ENCODE measurements around the gene SLC9A9. TPM values are rescaled to one million over a fixed set of nuclear protein-coding genes. Genes with fewer than 3 reads are reported as not detected.

The SLC9A9 gene
- total and polyA plus RNA-seq, 8 donors = 0.58 to 29.7 (median 14.0) TPM

- Histone ChIP-seq H3K27ac (no peak overlapping the region), H3K27me3 (no peaks in the 10 kb centered on the region), H3K9me3 (no peaks in the 10 kb centered on the region), H3K4me3 (no peak overlapping the region), H3K36me3 (no peaks in the 10 kb centered on the region), H3K4me1 (no peaks in the 10 kb centered on the region)
- intact Hi-C loops (cut with DNase I; ENCODE audit: low total_unique reads) = no loop called here
- DNase-seq = no peak
- TF ChIP-seq POLR2A (IDR thresholded peaks at IDR 0.05) (no peak), POLR2AphosphoS5 (IDR thresholded peaks at IDR 0.05) (no peak), CTCF (IDR thresholded peaks at IDR 0.05) (no peak), EP300 (IDR thresholded peaks at IDR 0.05) (no peak)
- 75 to 83% (median 78%) methylated on average over 2 of the region's 2 CpGs for WGBS, 5 donors
These were observed 433.6 kb downstream of the SLC9A9 start for GRCh38 chr3:143414571-143415253.

- Histone ChIP-seq H3K9me3 (no peaks in the 10 kb centered on the region), H3K27me3 (no peaks in the 10 kb centered on the region), H3K4me1 (no peaks in the 10 kb centered on the region), H3K4me3 (no peak overlapping the region), H3K27ac (no peak overlapping the region), H3K36me3 (no peaks in the 10 kb centered on the region)
- 51 to 83% (median 78%) methylated on average over 4 of the region's 4 CpGs for WGBS, 5 donors
- no peak for DNase-seq
- intact Hi-C loops (cut with DNase I; ENCODE audit: low total_unique reads) = no loop called here
- TF ChIP-seq POLR2AphosphoS5 (IDR thresholded peaks at IDR 0.05) (no peak), POLR2A (IDR thresholded peaks at IDR 0.05) (no peak), CTCF (IDR thresholded peaks at IDR 0.05) (no peak), EP300 (IDR thresholded peaks at IDR 0.05) (no peak)
These were observed 434.9 kb downstream of the SLC9A9 start for GRCh38 chr3:143413372-143413771.

GRCh38 chr3:143412084-143412483, 436.2 kb downstream of the SLC9A9 start:
- no peak overlapping the region for H3K27ac ChIP-seq
- H3K4me1 ChIP-seq = no peaks in the 10 kb centered on the region
- no peak for TF ChIP-seq CTCF (IDR thresholded peaks at IDR 0.05)
- no peak for TF ChIP-seq EP300 (IDR thresholded peaks at IDR 0.05)
- no peak for TF ChIP-seq POLR2AphosphoS5 (IDR thresholded peaks at IDR 0.05)
- TF ChIP-seq POLR2A (IDR thresholded peaks at IDR 0.05) = no peak
- DNase-seq = no peak
- H3K4me3 ChIP-seq = no peak overlapping the region
- 84 to 95% (median 90%) methylated on average over 3 of the region's 3 CpGs for WGBS, 5 donors
- intact Hi-C loops (cut with DNase I; ENCODE audit: low total_unique reads) = no loop called here
- H3K27me3 ChIP-seq = no peaks in the 10 kb centered on the region
- no peaks in the 10 kb centered on the region for H3K36me3 ChIP-seq
- H3K9me3 ChIP-seq = no peaks in the 10 kb centered on the region

- Histone ChIP-seq H3K27ac (no peak overlapping the region), H3K4me1 (no peaks in the 10 kb centered on the region), H3K4me3 (no peak overlapping the region), H3K9me3 (no peaks in the 10 kb centered on the region), H3K36me3 (no peaks in the 10 kb centered on the region), H3K27me3 (no peaks in the 10 kb centered on the region)
- TF ChIP-seq EP300 (IDR thresholded peaks at IDR 0.05) (no peak), POLR2AphosphoS5 (IDR thresholded peaks at IDR 0.05) (no peak), POLR2A (IDR thresholded peaks at IDR 0.05) (no peak), CTCF (IDR thresholded peaks at IDR 0.05) (no peak)
- intact Hi-C loops (cut with DNase I; ENCODE audit: low total_unique reads) = no loop called here
- no peak for DNase-seq
- WGBS, 5 donors = 68 to 92% (median 83%) methylated on average over 1 of the region's 1 CpG
These were observed 438.0 kb downstream of the SLC9A9 start for GRCh38 chr3:143410259-143410658.
